GM19023 (cell line): ENCODE results near the gene MYOZ1.
"Not testable (repeated sequence)": the region's sequence is repeated elsewhere in the genome, so short reads cannot be mapped to it uniquely, and the experiment has no call there.

ENCODE experiments used
- ATAC-seq: cut with Tn5 transposase; IDR thresholded peaks from one replicate; pipeline ENCODE4 v1.9.1; 2021; ENCODE audit warnings: mild to moderate bottlenecking, moderate library complexity; ENCODE audit not compliant: unreplicated experiment

Gene MYOZ1, protein sequence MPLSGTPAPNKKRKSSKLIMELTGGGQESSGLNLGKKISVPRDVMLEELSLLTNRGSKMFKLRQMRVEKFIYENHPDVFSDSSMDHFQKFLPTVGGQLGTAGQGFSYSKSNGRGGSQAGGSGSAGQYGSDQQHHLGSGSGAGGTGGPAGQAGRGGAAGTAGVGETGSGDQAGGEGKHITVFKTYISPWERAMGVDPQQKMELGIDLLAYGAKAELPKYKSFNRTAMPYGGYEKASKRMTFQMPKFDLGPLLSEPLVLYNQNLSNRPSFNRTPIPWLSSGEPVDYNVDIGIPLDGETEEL

DNA sequence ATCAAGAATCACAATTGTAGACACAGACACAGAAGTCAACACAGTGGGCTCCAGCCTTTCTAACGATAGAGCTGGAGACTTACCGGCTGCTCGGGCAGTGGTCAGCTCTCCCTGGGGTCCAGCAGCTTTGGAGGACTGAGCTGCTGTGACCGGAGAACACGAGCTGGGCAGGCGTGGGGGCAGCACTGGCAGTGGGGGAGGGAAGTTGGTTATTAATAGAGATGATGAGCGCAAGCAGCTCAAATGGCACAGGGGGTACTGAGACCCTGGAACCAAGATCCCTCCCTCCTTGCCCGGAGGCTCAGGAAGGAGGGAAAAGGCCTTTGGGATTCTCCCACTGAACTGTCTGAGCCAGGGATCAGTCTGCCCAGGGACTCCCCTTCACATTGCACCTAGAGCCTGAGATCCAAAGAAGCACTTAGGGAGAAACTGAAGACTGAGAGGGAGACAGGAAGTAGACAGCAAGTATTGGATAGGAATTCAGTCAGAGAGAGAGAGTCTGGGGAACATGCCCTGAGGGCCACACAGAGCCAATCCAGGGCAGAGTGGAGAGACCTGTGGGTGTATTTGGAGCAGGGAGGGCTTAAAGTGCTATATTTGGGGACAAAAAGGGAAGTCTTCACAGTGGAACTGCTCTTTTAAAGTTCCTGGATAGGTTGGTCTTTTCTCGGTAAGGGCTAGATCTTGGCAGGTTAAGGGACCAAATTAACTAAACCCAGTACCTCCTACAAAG lies at the start of gene MYOZ1:
MYOZ1 (minus strand) TSS at position 147 of the 733 bp plus-strand sequence. CDS start 1,457 bp downstream, outside the sequence.
- no peak for ATAC-seq

DNA sequence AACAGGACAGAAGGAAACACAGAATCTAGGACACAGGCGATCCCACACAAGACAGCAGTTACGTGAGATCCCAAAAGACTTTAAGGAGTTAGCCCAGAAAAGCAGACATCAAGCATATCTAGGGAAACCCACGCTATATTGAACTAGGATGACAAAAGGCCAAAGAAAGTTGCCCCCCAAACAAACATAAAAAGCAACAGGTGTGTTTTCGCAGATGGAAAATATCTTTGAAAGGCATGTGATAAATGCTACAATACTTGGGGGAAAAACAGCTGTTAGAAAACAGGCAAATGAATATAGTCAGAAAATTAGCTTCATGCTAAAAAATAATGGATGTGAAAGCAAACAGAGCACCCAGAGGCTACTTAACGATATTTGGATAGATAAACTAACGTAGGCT lies 49.5 kb upstream of the MYOZ1 start:
- ATAC-seq, result not testable (repeated sequence)

DNA sequence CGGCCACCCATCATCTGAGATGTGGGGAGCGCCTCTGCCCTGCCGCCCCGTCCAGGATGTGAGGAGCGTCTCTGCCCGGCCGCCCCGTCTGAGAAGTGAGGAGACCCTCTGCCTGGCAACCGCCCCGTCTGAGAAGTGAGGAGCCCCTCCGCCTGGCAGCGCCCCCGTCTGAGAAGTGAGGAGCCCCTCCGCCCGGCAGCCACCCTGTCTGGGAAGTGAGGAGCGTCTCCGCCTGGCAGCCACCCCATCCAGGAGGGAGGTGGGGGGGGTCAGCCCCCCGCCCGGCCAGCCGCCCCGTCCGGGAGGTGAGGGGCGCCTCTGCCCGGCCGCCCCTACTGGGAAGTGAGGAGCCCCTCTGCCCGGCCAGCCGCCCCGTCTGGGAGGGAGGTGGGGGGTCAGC lies 48.3 kb upstream of the MYOZ1 start:
- not testable (repeated sequence) for ATAC-seq

DNA sequence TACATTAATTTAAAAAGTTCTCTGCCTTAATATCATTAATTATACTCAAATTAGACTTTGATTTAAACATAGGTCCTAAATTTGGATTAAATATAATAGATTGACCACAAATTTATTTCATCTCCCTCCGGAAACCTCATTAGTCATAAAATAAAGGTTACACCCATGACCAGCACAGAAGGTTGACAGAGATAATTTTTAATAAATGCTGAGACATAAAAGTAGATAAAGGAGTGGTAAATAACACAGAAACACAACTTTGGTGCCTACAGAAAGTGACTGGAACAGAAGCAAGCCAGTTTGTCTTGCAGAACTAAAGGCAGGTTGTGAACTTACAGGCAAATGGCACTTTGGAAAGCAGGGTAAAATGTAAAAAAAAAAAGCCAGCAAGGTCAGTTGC lies 46.4 kb upstream of the MYOZ1 start:
- not testable (repeated sequence) for ATAC-seq

DNA sequence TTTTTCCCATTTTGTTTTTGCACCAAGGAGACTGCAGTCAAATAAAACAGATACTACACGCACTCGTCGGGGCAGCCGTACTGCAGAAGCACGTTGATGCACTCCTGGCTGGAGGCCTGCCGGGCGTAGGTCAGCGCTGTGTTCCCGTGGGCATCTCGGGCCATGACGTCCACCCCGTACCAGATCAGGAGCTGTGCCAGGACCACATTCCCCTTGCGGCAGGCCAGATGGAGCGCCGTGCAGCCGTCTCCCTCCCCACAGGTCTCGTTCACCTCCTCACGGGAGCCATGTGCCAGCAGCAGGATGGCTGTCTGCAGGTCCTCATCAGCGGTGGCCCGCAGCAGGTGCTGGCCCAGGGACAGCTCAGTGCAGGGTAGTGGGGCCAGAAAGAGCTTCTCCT lies 33.3 kb upstream of the MYOZ1 start:
- ATAC-seq, result not testable (repeated sequence)

DNA sequence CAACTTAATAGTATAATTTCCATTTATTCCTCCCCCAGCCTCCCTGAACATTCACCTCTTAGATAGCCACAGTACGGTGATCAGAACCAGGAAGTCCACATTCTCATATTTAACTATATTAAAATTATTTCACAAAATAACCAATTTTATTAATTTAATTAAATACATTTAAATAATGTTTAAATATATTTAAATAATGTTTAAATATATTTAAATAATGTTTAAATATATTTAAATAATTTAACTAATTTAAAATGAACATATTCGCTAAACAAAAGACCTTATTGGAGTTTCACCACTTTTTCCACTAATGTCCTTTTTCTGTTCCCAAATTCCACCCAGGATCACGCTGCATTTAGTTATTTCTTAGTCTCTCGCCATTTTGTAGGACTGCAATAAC lies 27.1 kb upstream of the MYOZ1 start:
- not testable (repeated sequence) for ATAC-seq

DNA sequence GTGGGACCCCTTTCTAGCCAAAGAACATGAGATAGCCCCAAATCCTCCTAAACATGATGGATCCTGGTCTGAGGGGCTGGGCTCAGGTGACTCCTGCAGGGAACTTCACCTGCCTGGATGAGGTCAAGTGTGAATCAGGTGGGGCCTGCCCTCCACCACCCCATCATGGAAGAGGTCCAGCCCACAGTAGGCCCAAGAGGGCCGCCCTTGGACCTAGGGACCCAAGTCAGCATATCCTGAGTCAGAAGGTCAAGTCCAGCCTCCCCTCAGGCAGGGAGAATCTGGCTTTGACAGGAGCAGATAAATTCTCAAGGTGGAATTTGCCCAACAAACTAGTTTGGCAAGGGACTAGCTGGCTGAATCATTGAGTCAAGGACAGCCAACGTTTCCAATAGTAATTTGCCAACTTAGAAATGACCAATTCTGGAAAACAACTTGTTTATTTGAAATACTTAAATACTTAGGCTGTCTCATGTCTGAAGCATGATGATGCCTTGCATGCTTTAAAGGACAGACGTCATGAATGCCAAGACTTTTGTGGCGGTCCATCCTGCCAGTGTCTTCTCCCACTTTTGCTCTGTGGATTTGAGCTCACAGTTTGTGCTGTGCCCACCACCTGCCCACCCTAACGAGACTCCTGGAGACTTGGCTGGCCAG lies 25.0 kb upstream of the MYOZ1 start:
- not testable (repeated sequence) for ATAC-seq

DNA sequence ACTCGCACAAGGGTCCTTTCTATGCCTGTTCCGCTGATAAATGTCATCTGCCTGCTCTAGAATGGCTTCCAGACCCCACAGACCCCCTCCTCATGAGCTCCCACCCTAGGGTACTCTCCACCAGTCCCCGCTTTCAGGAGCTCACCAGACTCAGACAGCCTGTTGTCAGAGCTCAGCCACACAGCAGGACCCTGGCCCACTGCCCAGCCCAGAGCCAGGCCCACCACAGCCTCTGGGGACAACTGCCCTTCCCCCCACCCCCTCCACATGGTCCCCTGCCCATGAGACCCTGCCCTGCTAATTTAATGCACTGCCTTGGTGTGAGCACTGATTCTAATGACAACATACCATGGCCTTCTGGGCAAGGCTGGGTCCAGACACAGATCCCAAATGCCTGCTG lies 24.3 kb upstream of the MYOZ1 start:
- not testable (repeated sequence) for ATAC-seq

DNA sequence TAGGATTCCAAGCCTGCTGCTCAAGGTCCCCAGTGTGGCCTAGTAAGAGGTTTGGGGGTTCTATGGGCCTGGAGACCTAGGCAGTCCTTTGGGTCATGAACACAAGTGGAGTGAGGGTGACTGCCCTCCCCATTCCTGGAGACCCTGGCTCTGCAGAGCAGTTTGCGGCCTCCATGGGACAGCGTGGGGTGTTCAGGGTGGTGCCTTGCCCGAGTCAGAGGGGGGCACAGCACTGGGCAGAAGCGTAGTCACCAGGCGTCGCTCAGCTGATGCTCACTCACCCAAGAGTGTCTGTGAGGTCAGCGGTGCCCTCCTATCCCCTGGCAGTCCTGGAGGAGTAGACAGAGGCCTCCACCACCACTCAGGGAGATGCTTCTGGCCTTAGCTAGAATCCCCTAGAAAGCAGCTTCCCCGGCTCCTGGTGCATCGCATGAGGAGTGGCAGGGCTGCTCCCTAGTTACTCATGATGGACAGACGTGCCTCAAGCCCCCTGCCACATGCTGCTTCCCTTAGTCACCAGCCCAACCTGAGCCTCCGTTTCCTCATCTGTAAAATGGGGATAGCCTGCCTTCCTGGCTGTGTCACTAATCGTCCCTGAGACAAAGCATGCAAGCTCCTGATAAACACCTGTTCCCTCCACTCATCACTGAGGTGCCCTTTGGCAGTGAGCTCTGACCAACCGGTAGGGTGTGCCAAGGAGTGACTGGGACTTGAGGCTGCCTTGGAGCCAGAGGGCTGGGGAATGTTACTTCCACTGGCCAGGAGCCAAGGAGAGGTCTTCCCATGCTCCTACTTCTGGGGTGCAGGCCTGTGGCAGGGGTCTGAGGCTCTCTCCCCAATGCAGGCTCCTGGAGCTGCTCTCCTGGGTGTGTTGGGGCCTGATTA lies 23.1 kb upstream of the MYOZ1 start:
- ATAC-seq, result not testable (repeated sequence)

DNA sequence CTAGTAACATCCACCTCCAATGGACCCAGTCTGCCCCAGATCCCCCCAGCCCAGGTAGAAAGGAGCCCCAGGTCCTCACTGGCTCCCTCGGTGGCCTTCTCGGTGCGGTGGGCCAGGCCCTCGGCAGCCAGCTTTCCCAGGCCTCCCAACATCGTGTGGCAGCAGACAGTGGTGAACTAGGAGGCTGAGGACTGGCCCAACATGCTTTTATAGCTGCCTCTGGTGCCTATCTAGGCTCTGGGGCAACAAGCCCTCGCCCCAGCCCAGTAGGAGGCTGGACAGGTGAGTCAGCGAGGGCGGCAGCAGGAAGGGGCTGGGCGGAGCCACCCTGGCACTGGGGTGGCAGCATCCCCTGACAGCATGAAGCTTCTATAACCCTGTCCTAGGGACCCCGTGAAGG lies 22.3 kb upstream of the MYOZ1 start:
- ATAC-seq, result not testable (repeated sequence)

DNA sequence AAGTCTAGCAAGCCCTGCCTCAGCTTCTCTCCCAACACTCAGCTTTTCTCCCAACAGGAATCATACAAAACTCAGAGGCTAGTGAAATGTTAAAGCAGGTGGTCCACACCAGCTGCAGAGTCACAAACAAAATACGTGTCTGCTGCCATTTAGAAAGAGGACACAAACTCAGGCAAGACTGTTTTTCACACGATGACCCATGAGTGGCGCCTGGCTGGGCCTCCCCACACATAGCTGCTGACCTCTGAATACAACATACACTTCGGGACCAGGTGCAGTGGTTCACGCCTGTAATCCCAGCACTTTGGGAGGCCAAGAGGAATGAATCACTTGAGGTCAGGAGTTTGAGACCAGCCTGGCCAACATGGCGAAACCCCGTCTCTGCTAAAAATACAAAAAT lies 21.4 kb upstream of the MYOZ1 start:
- ATAC-seq, result not testable (repeated sequence)

DNA sequence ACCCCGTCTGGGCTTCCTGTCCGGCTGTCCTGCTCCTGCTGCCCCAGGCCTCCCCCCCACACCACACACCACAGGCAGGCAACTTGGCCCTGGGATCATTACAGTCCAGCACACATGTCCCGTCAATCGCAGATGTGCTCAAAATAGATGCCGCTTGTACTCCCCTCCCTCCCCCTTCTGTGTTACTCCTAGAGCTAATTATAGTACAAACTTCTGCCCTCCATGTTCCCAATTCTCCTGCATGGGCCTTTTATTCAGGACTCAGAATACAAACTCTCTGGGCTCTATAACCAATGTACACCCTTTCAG lies 14.7 kb upstream of the MYOZ1 start, which contains the start of gene SYNPO2L:
SYNPO2L (minus strand) TSS at position 40 of the 309 bp plus-strand sequence. CDS start 107 bp downstream, outside the sequence.
- no peak for ATAC-seq

DNA sequence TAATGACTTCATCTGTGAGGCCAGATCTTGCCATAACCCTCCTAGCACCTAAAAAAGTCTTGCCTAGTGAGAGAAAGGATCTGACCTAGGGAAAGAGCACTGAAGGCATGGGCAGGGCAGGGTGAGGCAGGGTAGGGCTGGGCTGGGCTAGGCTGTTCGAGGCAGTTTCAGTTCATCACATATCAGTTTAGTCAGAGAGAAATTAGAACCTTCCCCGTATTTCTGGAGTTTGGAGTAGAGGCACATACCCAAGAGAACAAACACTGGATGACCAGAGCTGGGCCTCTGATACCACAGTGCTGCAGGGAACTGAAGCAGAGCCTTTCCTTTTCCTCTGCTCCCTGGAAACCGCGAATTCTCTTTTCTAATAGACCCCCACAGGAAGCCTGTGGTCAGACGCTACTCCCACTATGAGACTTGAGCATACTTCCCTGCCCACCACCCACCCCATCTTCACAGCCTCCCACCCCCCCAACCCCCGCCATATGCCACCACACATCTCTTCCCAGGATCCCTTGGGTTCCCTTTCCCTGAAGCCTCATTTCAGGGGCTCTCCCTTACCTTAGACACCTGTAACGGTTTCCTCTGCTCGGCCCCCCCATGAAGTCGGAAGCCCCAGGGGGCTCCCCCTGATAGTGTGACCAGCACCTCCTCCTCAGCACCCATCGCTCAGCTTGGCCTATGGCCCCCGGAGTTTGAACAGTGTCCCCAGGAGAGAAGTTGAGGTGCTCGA lies 14.1 kb upstream of the MYOZ1 start:
- ATAC-seq, result no peak

DNA sequence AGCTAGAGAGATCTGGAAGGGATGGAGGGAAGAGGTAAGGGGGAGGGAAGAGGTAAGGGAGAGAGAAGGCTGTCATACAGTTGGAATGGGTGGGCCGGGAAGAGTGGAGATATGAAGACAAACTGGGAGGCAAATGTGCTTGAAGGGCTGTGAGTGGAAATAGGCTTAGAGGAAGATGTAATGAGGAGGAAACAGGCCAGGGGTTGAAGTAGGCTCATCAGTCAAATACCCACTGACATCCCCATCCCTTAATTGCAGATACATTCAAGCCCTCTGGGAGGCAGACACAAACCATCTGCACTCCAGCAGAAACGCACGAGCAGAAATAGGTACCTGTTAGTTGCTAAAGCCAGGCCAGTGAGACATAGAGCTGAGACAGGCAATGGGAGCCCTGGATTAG lies 12.4 kb upstream of the MYOZ1 start:
- ATAC-seq, result no peak

DNA sequence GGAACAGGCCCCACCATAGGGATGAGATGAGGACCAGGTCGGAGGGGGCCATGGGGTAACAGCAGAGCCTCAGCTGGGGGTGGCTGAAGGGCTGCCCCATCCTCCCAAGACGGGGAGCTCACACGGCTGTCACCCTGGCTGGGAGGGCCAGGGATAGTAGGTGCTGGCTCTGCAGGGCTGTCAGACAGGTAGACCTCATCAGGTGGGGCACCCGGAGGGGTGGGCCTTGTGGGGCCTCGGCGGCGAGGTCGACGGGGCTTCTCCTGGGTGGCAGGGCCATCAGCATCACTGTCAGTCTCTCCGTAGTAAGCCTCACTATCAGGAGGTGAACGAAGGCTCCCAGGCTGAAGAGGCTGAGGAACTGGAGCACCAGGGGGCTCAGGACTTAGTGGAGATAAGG lies 11.9 kb upstream of the MYOZ1 start:
- no peak for ATAC-seq

DNA sequence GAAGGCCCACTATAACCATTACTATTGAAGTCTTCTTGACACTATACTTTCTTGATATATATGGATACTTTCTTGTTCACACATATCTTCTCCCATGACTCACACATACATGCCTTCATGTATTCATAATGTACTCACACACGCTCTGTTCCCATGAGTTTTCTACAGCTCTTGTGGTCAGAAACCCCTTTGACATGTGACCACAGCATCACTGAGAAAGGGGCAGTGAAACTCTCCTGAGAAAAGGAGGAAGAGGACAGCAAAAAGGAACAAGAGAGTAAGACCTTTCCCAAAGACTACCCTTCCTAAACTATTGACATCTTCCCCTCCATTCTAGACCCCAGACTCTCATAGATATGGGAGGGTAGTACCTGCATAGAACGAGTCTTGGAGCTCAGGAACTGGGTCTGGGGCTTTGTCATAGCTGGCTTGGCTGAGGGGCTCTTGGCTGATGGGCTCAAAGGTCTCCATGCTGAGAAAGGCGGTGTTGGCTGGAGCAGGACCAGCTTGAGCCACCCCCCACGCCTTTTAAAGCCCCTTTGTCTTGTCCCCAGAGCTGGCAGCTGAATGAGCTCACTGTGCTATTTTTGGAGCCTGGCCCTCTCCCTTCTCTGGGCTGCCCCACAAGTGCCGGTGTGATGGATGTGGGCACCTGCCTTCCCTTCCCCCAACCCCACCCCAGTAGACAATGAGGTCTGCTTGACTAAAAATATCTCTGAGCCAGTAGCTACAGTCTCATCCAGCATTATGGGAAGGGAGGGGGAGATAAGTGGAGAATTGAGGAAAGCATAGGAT lies 9.5 kb upstream of the MYOZ1 start:
- no peak for ATAC-seq

DNA sequence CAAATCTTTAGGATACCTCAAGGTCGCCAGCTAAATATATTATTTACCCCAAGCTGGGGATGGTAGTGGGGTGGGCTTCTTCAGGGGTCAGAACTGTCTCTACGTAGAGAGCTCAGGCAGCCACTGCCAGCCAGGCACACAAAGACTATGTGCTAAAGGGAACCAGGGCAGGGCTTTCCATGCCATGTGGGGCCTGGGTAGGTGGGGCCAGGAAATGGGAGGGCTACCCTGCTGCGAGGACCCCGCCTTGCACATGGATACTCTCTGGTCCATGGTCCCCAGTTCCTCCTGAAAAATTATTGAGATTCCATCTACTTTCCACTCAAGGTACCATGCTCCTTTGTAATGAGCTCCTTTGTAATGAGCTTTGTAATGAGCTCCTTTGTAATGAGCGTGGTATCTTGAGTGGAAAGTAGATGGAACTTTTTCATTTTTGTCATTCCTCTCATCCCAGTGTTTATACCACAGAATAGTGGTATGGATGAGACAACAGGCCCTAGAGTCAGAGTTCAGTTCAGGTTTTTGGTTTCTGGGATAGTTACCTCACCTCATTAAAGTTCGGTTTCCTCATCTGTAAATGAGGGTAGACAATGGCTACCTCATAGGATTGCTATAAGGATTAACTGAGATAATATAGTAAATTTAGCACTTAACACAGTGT lies 8.7 kb upstream of the MYOZ1 start:
- no peak for ATAC-seq

DNA sequence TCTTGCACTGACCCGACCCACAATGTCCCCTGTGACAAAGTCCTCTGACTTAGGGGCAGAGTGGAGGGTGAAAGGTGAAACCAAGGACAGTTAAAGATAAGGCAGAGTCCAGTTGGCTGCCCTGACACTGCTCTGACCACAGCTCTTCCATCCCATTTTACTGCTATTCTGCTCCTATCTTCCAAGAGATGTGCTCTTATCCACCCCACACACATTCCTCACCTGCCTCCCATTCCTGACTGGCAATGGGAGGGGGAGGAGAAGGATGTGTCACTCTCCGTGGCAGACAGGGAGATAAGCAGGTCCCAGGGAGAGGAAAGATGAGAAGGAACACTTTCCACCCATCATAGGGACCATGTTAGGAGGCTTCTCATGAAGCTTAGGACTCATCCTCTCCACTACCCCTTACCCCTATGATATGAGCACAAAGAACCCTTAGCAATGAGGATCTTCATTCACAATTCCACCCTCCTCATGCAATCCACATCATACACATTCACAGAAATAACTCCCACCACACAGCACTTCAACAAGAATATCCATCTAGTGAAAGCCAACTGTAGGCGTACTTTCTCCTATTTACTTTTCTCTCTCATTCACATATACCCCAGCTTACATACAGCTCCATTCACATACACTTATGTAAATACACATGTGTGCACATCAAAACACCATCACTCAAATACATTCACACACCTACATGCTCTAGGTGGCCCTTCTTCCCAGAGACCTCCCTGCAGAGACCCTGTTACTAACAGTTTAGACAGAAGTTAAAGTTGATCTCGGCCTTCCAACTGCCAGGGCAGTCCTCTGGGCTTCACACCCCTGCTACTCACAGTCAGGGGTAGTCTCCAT lies 7.9 kb upstream of the MYOZ1 start:
- no peak for ATAC-seq
